SK-N-SH (cell line): Measurements from ENCODE around the gene ALDH1L1. TPM values are rescaled to one million over a fixed set of nuclear protein-coding genes. Genes with fewer than 3 reads are reported as not detected.
A peak's percentile ranks its signal among the peaks of the same experiment; 100 is the strongest.

Experiments
- CTCF ChIA-PET: fragments of 300-600, 350-600 bp; formaldehyde crosslinking; extraction: SDS; loops from one replicate; lab custom pipeline; 2021; lab: Yijun Ruan, JAX
- POLR2A ChIA-PET: fragments of 350-600 bp; sonication (Branson Sonifier 250); formaldehyde crosslinking; extraction: SDS; loops from one replicate; lab custom pipeline; 2020; ENCODE audit warnings: antibody characterized with exemption, inconsistent platforms; lab: Yijun Ruan, JAX
- DNase-seq: peaks from one replicate; pipeline ENCODE4 v3.0.0; 2012
- H2AFZ ChIP-seq: fragments of 200-600 bp; sonication (generic); 2 replicates; pipeline ENCODE4 v1.8.1; 2016; ENCODE audit warnings: antibody characterized with exemption, mild to moderate bottlenecking, low read depth
- H3F3A ChIP-seq: fragments of 200-600 bp; sonication (generic); replicated peaks from 2 replicates; pipeline ENCODE3; 2016; ENCODE audit warnings: antibody characterized with exemption, mild to moderate bottlenecking; ENCODE audit not compliant: insufficient read depth
- H3K27ac ChIP-seq, 2 experiments: fragments of 200-500 bp in 1 of 2; fragments of 200-600 bp in 1 of 2; sonication (Bioruptor generic) in 1 of 2; sonication (generic), shearing (Covaris generic) in 1 of 2; 2 replicates each; pipeline versions ENCODE4 v1.5.1 to v1.6.1; 2014 to 2016; ENCODE audit warnings: low read depth in 2 of 2, inconsistent platforms in 1 of 2, low read length in 1 of 2, mild to moderate bottlenecking in 1 of 2, mixed read lengths in 1 of 2
- H3K27me3 ChIP-seq: fragments of 200-600 bp; sonication (generic), shearing (Covaris generic); 2 replicates; pipeline ENCODE4 v1.6.1; 2016; ENCODE audit warnings: mixed run types; ENCODE audit not compliant: insufficient read depth
- H3K36me3 ChIP-seq, 2 experiments: fragments of 200-500 bp in 1 of 2; fragments of 200-600 bp in 1 of 2; sonication (Bioruptor generic) in 1 of 2; sonication (generic) in 1 of 2; replicated peaks in 1 of 2; 2 replicates each; pipeline versions ENCODE3 to v1.5.1; 2014 to 2016; ENCODE audit warnings: low read length in 1 of 2, mild to moderate bottlenecking in 1 of 2; ENCODE audit not compliant: insufficient read depth in 2 of 2, control insufficient read depth in 1 of 2
- H3K4me1 ChIP-seq, 2 experiments: fragments of 200-500 bp in 1 of 2; fragments of 200-600 bp in 1 of 2; sonication (Bioruptor generic) in 1 of 2; sonication (generic), shearing (Covaris generic) in 1 of 2; 2 replicates each; pipeline versions ENCODE4 v1.5.1 to v1.6.1; 2014 to 2016; ENCODE audit warnings: low read depth in 1 of 2, low read length in 1 of 2, mixed run types in 1 of 2; ENCODE audit not compliant: insufficient read depth in 2 of 2, control insufficient read depth in 1 of 2
- H3K4me2 ChIP-seq: fragments of 200-600 bp; sonication (generic), shearing (Covaris generic); 2 replicates; pipeline ENCODE4 v1.6.1; 2017; ENCODE audit warnings: mixed run types
- H3K4me3 ChIP-seq, 2 experiments: fragments of 200-500 bp in 1 of 2; fragments of 200-600 bp in 1 of 2; sonication (Bioruptor generic) in 1 of 2; sonication (generic), shearing (Covaris generic) in 1 of 2; 2 replicates each; pipeline versions ENCODE4 v1.5.1 to v1.8.1; 2014 to 2016; ENCODE audit warnings: low read depth in 2 of 2, inconsistent platforms in 1 of 2, low read length in 1 of 2, mild to moderate bottlenecking in 1 of 2, mixed read lengths in 1 of 2, moderate library complexity in 1 of 2
- H3K79me2 ChIP-seq: fragments of 200-600 bp; sonication (generic); 2 replicates; pipeline ENCODE4 v1.8.1; 2017; ENCODE audit warnings: mild to moderate bottlenecking; ENCODE audit not compliant: insufficient read depth
- H3K9ac ChIP-seq: fragments of 200-600 bp; sonication (generic); 2 replicates; pipeline ENCODE4 v1.6.1; 2017; ENCODE audit warnings: mixed run types
- H3K9me2 ChIP-seq: fragments of 200-600 bp; sonication (generic); 2 replicates; pipeline ENCODE4 v1.6.1; 2017; ENCODE audit warnings: mixed run types
- H3K9me3 ChIP-seq: fragments of 200-600 bp; sonication (generic); 2 replicates; pipeline ENCODE4 v1.6.1; 2017; ENCODE audit warnings: mixed run types, mild to moderate bottlenecking, moderate library complexity
- H4K20me1 ChIP-seq: fragments of 200-600 bp; sonication (generic); 2 replicates; pipeline ENCODE4 v1.6.1; 2017; ENCODE audit warnings: mild to moderate bottlenecking, mixed run types; ENCODE audit not compliant: insufficient read depth
- FOSL2 ChIP-seq: IDR thresholded peaks from 2 replicates; pipeline ENCODE4 v1.4.0; 2012; ENCODE audit warnings: low read depth, mild to moderate bottlenecking, moderate library complexity, borderline replicate concordance
- GABPA ChIP-seq: IDR thresholded peaks from 2 replicates; pipeline ENCODE4 v1.4.0; 2012; ENCODE audit warnings: low read depth, mild to moderate bottlenecking
- JUND ChIP-seq: IDR thresholded peaks from 2 replicates; pipeline ENCODE4 v1.4.0; 2012
- MAX ChIP-seq: IDR thresholded peaks from 2 replicates; pipeline ENCODE4 v1.4.0; 2012; ENCODE audit warnings: low read depth
- NFIC ChIP-seq: IDR thresholded peaks from 2 replicates; pipeline ENCODE4 v1.4.0; 2012; ENCODE audit warnings: borderline replicate concordance
- PBX3 ChIP-seq: IDR thresholded peaks from 2 replicates; pipeline ENCODE4; 2012
- RCOR1 ChIP-seq: fragments of 150-350 bp; IDR thresholded peaks from 2 replicates; pipeline ENCODE4 v1.6.1; 2017; ENCODE audit warnings: antibody characterized with exemption, low read length
- RFX5 ChIP-seq: IDR thresholded peaks from 2 replicates; pipeline ENCODE4 v1.6.1; 2012; ENCODE audit warnings: mild to moderate bottlenecking, improper control_type of control experiment, low read length
- SIN3A ChIP-seq: IDR thresholded peaks from 2 replicates; pipeline ENCODE4 v1.6.1; 2012; ENCODE audit warnings: low read depth, mild to moderate bottlenecking, low read length, moderate library complexity, borderline replicate concordance
- TCF12 ChIP-seq: IDR thresholded peaks from 2 replicates; pipeline ENCODE4 v1.4.0; 2012
- TEAD4 ChIP-seq: IDR thresholded peaks from 2 replicates; pipeline ENCODE4 v1.4.0; 2012; ENCODE audit warnings: mild to moderate bottlenecking, borderline replicate concordance; ENCODE audit not compliant: insufficient read depth
- WGBS: methylation state at CpG from one replicate; pipeline ENCODE4 v1.1.6; 2017; ENCODE audit warnings: low lambda C conversion rate; 5-methylcytosine and 5-hydroxymethylcytosine counted together
- polyA plus RNA-seq, 3 experiments: library from polyadenylated mRNA; depleted of rRNA; stranded (reverse); fragments of >200 nt; gene quantifications; 2 replicates each; pipeline ENCODE4 v1.2.3, GENCODE V29; 2012
- TF ChIP-seq, protein P1 (sequence below): IDR thresholded peaks from 2 replicates; pipeline ENCODE4 v1.4.0; 2012; ENCODE audit warnings: low read depth, borderline replicate concordance
- TF ChIP-seq, protein P2 (sequence below): IDR thresholded peaks from 2 replicates; pipeline ENCODE4 v1.4.0; 2012; ENCODE audit warnings: low read depth, borderline replicate concordance
- TF ChIP-seq, protein P3 (sequence below): fragments of 150-350 bp; IDR thresholded peaks from 2 replicates; pipeline ENCODE4 v1.6.1; 2016; ENCODE audit warnings: mild to moderate bottlenecking, low read depth, low read length

Gene ALDH1L1
- polyA plus RNA-seq, 1 of the 3 experiments (the other 2 are of a cell fraction), result not detected

GRCh38 chr3:126209741-126210140 lies 29.4 kb upstream of the ALDH1L1 start (continued):
- TF ChIP-seq SIN3A (no peak), RCOR1 (no peak), RFX5 (no peak), TEAD4 (no peak)
- TF ChIP-seq, protein P1, sequence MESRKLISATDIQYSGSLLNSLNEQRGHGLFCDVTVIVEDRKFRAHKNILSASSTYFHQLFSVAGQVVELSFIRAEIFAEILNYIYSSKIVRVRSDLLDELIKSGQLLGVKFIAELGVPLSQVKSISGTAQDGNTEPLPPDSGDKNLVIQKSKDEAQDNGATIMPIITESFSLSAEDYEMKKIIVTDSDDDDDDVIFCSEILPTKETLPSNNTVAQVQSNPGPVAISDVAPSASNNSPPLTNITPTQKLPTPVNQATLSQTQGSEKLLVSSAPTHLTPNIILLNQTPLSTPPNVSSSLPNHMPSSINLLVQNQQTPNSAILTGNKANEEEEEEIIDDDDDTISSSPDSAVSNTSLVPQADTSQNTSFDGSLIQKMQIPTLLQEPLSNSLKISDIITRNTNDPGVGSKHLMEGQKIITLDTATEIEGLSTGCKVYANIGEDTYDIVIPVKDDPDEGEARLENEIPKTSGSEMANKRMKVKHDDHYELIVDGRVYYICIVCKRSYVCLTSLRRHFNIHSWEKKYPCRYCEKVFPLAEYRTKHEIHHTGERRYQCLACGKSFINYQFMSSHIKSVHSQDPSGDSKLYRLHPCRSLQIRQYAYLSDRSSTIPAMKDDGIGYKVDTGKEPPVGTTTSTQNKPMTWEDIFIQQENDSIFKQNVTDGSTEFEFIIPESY, result no peak

DNA sequence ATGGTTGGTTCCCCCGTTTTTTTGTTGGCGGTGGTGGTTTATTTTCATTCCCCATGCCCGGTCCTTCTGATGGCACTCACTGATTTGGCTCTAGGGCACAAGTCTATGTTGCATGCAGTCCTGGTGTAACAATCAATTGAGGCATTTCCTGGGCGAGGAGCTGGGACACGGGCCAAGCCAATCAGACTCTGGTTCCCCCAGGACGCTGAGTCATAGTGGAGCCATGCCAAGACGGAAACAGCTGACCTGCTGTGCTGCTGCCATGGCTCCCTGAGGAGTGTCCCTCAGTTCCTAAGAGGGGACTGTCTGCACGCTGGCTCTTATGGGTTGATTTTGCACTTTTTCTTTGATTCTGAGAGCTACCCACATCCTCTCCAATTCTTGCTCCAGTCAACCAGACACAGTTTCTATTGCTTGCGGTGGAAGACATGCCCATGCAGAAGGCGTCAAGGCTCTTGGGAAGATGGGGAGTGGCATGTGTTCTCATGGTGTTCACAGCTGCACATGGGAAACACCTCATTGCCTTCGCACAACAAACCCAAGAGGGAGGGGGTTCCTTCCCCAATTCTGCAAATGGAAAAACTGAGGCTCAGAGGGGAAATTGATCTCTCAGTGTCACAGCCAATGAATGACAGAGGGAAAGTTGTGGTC lies 28.3 kb upstream of the ALDH1L1 start:
- H3F3A ChIP-seq, result peaks cover 9% of the 10 kb centered on the region
- no peaks in the 10 kb centered on the region for H4K20me1 ChIP-seq
- peak overlapping the region in 1 of 2 experiments; percentile 55; a peak in 2 of 4 replicates for H3K27ac ChIP-seq
- H3K9ac ChIP-seq, result no peak overlapping the region
- peaks cover 13 to 26% of the 10 kb centered on the region in 2 experiments; a peak in 2 of 4 replicates for H3K4me1 ChIP-seq
- H3K4me3 ChIP-seq, result no peak overlapping the region
- H3K4me2 ChIP-seq, result peak overlapping the region; percentile 64
- H3K9me2 ChIP-seq, result no peaks in the 10 kb centered on the region
- 42% methylated on average over 10 of the region's 11 CpGs for WGBS
- no peaks in the 10 kb centered on the region for H3K27me3 ChIP-seq
- H2AFZ ChIP-seq, result peak overlapping the region; percentile 38; the same call in 1 of the 2 replicates
- CTCF ChIA-PET, result interaction anchor here (3.8 to 3.9 kb wide), 2 partner anchors 11 to 75 kb away, joined by 30 to 34 read pairs; no protein-coding TSS in a partner anchor
- peak; percentile 53 for TF ChIP-seq GABPA
- peak; percentile 98 for TF ChIP-seq NFIC
- TF ChIP-seq, protein P2, sequence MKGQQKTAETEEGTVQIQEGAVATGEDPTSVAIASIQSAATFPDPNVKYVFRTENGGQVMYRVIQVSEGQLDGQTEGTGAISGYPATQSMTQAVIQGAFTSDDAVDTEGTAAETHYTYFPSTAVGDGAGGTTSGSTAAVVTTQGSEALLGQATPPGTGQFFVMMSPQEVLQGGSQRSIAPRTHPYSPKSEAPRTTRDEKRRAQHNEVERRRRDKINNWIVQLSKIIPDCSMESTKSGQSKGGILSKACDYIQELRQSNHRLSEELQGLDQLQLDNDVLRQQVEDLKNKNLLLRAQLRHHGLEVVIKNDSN, result peak; percentile 59; the same call in 1 of the 2 replicates
- no peak for TF ChIP-seq RFX5
- TF ChIP-seq TCF12, result peak; percentile 29; the same call in 1 of the 2 replicates
- TF ChIP-seq MAX, result peak; percentile 48
- peak; percentile 62; the same call in 1 of the 2 replicates for TF ChIP-seq FOSL2
- peak; percentile 60 for TF ChIP-seq PBX3
- peak; percentile 58 for TF ChIP-seq JUND
- TF ChIP-seq, protein P3, sequence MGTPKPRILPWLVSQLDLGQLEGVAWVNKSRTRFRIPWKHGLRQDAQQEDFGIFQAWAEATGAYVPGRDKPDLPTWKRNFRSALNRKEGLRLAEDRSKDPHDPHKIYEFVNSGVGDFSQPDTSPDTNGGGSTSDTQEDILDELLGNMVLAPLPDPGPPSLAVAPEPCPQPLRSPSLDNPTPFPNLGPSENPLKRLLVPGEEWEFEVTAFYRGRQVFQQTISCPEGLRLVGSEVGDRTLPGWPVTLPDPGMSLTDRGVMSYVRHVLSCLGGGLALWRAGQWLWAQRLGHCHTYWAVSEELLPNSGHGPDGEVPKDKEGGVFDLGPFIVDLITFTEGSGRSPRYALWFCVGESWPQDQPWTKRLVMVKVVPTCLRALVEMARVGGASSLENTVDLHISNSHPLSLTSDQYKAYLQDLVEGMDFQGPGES, result no peak
- TF ChIP-seq, all 33 proteins: peak for 8
- H3K36me3 ChIP-seq, result no peaks in the 10 kb centered on the region
- POLR2A ChIA-PET, result no interaction called here
- no peaks in the 10 kb centered on the region for H3K9me3 ChIP-seq
- no peaks in the 10 kb centered on the region for H3K79me2 ChIP-seq
- DNase-seq, result peak; percentile 41
